GM21515 (cell line): ENCODE results near the gene KRT83.
"Not testable (repeated sequence)": the region's sequence is repeated elsewhere in the genome, so short reads cannot be mapped to it uniquely, and the experiment has no call there.

Experiments
- ATAC-seq: cut with Tn5 transposase; IDR thresholded peaks from one replicate; pipeline ENCODE4 v1.9.1; 2021; ENCODE audit not compliant: unreplicated experiment

KRT83 gene

DNA sequence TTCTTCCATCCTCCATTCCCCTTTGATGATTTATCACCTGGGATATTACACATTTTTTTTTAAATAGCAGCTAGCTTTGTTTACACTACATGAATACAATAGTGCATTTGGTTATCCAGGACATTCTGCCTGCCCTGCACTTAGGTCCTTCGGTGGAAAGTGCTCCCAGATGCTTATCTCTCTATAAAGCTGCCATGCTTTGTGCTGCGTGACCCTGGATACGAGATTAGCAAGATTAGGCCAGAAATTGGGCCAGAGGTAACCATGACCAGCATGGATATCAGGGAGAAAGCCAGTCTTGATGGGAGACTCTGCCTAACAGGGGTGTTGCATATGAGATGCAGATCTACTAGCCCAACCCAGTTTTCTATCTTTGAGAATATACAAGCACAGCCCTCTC lies 12.1 kb upstream of the KRT83 start:
- no peak for ATAC-seq

DNA sequence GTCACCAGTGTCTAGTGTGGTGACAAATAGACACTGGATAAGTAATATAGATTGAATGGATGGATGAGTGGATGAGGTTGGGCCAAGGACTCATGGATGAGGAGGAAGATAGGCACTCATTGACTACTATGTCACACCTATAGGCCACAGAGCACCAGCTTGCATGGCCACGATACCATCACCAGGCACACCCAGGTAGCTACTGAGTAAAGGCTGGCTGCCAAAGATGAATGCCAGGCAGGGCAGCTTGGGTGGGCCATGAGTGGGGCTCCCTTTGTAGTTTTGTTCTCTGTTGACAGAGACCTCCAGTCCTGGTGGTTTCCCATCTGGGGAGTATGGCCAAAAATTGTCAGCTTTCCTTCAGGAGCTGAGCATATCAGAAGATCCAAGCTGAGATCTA lies 11.2 kb upstream of the KRT83 start:
- no peak for ATAC-seq

DNA sequence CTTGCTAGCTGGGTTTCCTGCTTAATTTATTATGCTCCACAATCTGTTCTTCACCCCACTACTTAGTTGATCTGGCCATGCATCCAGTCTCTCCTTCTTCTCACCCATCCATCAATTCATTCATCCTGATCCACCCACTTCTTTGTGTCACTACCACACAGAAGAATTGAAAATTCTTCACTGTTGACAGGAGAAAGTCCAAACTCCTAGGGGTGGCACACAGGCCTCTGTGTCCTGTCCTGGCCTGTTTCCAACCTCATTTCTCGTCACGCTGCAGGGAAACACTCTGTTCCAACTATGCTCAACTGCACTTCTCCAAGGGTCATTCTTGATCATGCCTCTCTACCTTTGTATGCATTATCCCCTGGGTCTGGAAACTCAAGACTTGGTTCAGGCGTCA lies 10.6 kb upstream of the KRT83 start:
- ATAC-seq: no peak

DNA sequence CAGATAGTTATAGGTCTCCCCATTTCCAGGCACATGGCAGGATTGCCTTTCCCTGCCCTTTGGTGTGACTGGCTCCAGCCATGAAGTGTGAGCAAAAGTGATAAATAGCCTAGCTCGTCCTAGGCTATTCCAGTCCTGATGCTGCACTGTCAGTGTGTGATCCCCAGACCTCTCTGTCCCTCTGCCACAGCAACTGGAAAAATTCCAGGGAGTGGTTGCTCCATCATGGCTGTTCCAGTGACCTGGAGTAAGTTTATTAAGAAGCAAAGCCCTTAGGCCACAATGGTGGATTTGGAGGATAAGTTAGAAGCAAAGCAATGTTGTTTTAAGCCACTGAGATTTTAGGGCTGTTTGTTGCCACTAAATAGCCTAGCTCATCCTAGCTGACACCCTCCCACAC lies 9.8 kb upstream of the KRT83 start:
- ATAC-seq: no peak

DNA sequence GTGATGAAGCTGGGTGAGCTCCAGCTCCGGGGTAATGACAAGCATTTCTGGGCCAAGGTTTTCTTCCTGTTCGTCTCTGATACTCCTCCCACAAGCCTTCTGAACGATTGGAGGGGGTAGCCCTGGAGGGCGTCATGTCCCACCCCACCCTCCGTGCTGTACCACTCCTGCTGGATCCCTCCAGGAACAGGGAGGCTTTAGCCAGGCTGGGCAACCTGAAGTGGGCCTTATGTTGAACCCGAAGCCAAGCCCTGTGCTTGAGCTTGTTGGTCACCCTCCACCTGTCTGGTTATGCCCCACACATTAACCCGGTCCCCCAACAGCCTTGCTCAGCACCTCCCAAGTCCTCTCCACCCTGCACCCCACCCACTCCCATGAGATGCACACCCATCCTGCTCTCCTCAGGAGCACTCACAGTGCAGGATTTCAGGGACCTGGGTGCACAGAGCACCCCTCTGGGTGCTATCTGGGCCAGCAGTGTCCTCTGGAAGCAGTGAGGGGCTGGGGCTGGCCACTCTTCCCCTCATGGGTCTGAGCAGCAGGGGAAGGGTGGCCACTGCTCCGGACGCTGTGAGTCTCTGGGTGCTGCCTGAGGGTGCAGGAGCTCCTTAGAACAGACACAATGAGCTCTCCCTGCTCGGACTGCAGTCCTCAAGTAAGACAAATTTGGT lies 6.8 kb upstream of the KRT83 start:
- no peak for ATAC-seq

DNA sequence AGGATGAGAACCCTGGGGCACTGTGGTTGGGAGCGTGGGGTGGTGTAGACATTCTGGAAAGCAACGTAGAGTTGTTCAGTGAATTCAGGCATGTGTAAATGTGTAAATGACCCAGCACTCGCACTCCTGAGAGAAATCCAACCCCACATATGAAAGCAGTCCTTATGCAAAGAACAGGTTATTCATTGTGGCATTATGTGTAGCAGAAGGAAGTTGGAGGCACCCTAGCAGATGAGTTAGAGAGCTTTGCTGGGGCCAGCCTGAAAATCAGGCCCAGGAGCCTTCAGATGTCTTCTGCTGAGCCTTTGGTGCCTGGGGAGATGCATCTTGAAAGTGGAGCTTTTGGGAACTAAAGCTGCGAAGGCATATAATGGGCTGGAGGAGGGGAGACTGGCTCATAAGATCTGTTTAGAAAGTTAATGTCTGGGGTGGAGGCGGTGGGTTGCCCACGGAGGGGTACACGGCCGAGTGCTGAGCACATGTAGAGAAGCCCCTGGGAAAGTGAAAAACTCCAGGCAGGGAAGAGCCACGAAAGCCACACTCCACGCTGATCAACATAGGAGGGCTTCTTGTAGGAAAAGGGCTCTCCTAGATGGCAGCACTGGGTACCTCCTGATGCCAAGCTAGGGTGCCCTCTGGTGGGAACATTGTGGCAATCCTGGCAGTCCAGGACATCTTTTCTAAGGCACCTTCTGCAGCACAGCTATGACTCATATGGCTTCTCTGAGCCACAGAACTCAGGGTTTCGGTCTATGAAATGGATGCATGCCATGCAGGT lies 6.0 kb upstream of the KRT83 start:
- ATAC-seq: peak; percentile 76

DNA sequence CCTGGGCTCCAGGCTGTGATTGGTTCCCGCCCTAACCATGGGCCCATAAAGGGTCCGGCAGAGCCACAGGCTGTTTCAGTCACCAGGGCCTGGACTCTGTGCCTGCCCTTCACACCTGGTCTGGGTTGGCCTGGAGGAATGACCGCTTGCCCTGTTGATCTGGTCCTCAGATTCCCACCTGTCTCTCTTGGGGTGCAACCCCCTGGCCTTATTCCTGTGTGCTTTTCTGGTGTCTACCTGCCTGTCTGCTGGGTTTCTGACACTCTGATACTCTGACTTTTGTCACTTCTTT lies 2.9 kb upstream of the KRT83 start:
- no peak for ATAC-seq

DNA sequence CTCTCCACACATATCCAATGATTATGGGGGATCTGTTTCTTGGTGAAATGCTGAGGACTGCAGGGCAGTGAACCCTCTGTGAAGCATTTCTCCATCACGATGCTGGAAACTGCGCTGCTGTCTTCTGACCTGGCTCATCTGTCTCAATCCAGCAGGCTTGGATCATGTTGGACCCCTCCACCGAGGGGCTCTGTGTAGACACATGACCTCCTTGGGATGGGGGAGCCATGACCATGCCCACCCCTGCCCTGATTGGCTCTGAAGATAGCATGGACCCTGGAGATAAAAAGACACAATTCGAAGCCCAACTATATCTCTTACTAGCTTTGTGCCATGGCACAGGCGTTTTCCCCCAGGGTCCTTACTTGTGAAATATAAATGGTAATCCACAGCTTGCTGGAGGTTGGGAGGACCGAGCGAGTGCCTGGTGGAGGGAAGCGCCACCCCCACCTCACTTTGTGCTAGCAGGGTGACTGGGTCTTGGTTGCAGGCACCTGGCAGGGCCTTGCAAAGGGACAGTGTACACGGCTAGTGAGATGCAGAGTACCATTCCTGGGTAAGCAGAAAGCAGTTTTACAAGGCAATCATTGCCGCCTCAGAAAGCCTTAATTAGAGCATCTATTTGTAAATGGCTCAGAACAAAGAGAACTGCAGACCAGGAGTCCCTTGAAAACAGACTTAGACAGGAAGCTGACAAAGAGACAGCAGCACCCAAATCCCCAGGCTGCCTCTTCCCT lies 2.4 kb upstream of the KRT83 start:
- no peak for ATAC-seq

DNA sequence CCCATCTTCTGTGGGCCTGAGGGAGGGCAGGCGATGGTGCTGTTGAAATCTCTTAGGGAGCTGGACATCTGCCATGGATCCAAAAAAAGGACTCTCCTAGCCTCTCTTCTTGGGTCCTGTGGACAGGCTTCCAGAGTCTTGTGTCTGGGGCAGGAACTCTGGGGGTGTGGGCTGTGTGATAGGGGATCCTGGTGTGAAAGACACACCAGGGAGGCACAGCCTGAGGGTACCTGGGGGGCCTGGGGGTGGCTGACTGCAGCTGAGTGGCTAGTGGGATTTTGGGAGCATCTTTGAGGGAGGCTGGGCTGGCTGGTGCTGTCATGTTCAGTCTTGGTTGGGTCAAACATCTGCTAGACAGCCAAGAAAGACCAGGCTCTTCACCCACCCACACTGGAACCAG lies 1.8 kb upstream of the KRT83 start:
- ATAC-seq: no peak

DNA sequence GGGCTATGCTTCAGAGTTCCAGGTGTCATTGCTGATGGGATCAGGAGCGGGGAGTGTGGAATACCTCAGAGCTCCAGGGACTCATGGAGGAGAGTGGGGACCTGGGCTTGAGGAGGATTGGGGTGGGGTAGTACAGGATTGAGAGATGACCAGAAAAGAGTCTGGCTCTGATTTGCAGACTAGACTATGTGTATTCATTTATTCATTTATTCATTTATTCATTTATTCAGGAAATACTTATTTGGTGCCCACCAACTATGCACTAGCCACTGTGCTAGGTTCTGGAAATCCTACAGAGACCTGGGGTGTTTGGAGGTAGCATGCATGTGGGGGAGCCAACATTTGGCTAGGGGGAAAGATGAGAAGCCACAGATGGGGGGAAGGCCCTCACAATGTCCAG lies 871 bp upstream of the KRT83 start:
- ATAC-seq: no peak

DNA sequence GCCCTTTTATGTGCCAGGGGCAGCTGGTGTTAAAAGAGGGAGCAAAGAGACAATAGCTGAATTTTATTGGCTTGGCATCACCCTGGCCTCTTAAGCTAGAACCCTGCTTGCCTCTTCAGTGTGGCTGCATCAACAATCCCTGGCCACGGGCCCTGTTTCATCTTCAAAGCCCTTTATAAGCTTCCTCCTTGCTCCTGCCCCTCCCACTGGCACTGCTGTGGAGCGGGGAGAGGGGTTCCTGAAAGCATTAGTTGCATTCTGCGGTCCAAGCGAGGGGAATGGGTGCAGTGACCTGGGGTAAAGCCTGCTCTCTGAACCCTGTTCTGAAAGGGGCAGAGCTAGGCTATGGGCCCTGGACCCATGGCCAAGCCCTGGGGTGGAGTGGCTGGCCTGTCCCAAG lies 220 bp upstream of the KRT83 start:
- no peak for ATAC-seq

DNA sequence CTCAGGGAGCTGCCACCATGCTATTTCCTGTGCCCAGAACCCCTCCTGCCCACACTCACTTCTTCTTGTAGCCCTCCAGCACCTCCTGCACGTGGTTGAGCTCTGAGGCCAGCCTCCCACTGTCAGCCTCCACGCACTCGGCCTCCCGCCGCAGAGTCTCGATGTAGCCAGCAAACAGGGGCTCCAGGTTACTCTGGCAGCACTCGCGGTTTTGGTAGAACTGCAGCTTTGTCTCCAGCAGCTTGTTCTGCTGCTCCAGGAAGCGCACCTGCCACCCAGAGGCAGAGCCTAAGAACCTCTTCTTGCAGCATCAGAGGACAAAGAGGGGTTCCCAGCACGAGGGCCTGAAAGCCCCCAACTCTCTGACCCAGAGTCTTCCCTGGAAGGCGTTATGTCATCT lies 2.1 kb downstream of the KRT83 start:
- no peak for ATAC-seq

DNA sequence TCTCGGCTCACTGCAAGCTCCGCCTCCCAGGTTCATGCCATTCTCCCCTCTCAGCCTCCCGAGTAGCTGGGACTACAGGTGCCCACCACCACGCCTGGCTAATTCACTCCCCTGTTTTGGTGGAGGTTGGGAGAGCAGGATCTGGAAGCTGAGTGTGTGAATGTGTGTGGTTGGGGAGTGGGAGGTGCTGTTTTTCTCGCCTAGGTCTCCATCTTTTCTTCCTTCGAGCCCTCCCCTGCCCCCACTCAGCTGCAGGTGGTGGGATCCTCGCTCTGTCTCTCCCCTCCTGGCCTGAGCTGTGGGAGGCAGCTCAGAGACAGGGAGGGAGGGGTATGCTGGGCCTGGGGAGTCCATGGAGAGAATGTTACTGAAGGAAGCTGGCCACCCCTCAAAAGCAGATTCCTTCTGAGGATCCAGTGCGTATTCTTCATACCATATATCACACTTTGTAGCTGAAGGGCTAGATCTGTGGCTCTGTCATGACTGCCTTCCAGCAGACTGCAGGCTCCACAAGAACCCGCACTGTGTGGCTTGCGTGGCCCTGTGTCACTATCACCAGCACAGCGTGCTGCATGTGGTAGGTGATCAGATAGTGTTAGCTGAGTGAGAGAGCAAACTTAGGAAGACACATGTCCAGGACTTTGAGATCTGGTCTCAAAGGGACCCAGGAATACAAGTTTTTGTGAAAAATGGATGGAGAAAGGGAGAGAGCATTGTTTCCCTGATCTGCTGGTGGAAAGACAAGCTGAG lies 2.8 kb downstream of the KRT83 start:
- ATAC-seq: no peak

DNA sequence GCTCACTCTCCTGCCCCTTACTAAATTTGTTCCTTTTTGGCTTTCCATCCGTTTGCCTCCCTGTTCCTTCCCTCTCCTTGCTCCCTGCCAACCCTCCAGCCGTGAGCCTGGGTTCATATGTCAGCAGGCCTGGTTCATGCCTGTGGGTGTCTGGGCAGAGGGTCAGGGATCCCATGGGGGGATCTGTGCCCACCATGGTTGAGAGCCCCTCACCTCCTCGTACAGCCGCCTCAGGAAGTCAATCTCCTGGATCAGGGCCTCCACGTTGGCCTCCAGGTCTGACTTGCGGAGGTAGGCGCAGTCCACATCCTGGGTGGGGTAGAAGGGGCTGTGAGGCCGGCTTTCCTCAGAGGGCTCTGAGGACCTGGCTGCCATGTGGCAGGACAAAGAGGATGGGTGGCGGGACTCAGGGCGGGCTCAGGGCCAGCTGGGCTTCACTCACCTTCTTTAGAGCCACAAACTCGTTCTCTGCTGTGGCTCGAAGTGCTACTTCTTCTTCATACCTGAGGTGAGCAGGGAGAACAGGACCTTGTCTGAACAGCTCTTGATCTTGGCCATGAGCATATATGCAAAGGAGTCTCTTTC lies 3.6 kb downstream of the KRT83 start:
- ATAC-seq: no peak

DNA sequence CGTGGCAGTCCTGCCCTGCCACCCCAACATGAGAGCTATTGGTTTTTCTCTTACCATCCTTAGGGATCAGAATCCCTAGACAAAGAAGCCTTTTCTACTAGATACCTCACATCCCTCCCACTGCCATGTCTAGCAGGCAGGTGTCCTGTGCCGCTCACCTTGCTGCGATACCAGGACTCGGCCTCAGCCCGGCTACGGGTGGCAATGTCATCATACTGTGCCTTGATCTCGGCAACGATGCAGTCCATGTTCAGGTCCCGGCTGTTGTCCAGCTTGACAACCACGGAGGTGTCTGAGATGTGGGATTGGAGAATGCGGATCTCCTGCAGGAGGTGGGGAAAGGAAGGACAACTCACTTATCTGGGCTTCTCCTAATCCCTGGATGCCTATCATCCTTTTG lies 4.5 kb downstream of the KRT83 start:
- ATAC-seq: no peak

DNA sequence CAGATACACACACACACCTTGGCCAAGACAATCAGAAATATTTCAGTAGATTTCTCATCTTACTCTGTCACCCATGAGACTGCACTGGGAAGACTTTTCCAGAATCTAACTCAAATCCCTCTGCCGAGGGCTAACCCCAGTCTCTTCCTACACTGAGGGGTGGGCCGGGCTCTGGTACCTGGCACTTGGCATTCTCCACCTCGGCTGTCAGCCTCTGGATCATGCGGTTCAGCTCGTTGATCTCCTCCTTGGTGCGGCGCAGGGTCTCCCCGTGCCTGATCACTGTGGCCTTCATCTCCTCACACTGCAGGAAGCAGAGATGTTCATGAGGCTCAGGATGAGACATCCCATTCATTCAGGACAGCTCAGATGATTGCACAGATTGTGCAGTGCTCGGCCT lies 4.9 kb downstream of the KRT83 start:
- ATAC-seq: no peak

DNA sequence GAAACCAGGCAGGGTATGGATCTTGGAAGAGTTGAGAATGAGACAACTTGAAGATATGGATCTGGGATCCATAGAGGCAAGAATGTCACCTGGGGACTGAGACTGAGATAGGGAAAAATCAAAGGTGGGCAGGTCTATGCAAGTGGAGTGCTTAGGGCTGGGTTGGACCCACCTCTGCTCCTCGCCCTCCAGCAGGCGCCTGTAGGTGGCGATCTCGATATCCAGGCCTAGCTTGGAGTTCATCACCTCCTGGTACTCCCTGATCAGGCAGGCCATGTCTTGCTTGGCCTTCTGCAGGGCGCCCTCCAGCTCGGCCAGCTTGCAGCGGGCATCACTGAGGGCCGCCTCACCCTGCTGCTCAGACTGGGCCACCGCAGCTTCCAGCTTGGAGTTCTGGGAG lies 5.5 kb downstream of the KRT83 start:
- ATAC-seq: not testable (repeated sequence)

DNA sequence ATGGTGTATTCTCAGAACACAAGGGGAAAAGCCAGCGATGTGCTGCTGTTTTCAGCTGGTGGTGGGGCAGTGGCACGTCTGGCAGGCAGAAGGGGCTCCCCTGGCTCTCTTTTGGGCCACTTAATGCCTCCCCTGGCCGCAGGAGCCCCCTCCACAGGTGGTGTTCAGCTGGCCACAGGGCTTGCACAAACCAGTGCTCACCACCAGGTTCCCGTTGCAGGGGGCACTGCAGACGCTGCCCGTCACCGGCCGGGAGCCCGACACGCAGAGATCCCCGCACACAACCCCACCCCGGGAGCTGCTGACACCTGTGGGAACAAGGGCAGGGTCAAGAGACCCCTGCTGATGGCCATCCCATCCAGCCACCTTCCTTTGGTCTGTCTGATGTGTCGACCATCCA lies 6.7 kb downstream of the KRT83 start:
- ATAC-seq: no peak

DNA sequence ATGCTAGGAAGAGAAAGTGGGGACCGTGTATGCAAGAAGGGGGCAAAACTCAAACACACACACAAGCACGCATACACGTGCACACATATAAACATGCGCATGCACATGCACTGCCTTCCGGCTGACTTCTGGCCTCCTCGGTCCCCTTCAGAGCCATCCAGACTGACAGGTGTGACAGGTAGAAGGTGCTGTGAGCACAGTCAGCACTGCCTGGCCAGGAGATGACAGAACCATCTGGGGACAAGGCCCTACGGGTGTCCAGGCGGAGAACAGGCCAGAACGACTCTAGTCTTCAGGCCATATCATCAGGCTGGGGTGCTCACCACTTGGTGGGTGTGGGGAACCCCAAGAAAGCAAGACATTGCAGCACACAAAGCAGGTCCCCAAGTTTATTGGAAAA lies 7.3 kb downstream of the KRT83 start:
- ATAC-seq: no peak

DNA sequence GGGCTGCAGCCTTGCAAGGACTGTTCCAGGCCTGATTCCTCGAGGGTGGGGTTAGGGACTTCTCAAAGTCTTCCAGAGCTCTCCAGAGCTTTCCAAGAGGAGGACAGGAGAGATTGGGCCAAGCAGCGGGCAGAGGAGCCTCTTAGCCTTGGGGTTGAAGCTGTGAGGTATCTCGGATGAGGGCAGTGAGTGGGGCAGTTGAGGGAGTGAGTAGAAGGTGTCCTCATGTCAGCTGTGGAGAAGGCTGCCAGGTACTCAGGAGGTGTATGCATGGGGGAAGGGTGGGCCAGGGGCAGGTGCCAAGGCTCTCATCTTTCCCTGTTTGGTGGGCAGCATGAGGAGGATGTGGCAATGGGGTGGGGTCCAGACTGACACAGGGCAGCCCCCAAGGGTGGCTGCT lies 7.7 kb downstream of the KRT83 start:
- ATAC-seq: no peak

DNA sequence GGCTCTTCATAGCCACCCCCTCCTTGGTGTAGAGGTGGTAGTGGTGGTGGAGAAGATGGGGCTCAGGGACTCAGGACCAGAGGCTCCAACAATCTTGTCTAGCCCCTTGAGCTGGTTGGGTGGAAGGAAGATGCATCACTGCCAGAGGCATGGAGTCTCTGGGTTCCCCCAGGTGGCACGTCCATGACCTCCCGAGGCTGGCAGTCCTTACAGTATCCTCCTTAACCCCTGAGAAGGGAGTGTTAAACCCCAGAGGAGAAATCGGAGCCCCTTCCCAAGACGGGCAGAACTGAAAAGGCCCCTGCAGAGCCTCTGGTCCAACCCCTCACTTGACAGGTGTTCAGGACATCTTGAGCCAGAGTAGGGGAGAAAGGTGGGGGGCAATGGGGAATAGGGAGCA lies 9.1 kb downstream of the KRT83 start:
- ATAC-seq: no peak
